Stomach (tissue), 9 donors: ENCODE results near the gene POC1A. TPM values are rescaled to one million over a fixed set of nuclear protein-coding genes. Genes with fewer than 3 reads are reported as not detected.

Source experiments
- DNase-seq, 2 donors: peaks; one replicate each; pipeline versions ENCODE4 v3.0.0 to v3.0.0-alpha.2; 2013 to 2019
- H3K27ac ChIP-seq, 5 donors: fragments of 200-600 bp in 4 of 5; sonication (generic) in 4 of 5; one replicate each; pipeline ENCODE4 v1.5.1; 2013 to 2019; ENCODE audit warnings: mild to moderate bottlenecking in 1 of 5, moderate library complexity in 1 of 5
- H3K27me3 ChIP-seq, 3 donors: fragments of 200-600 bp; sonication (generic); one replicate each; pipeline ENCODE4 v1.5.1; 2017 to 2019; ENCODE audit warnings: mixed run types in 1 of 3
- H3K36me3 ChIP-seq, 4 donors: fragments of 200-600 bp; sonication (generic); 1 replicate in 3 of 4; 2 replicates in 1 of 4; pipeline ENCODE4 v1.5.1; 2016 to 2019
- H3K4me1 ChIP-seq, 4 donors: fragments of 200-600 bp; sonication (generic); one replicate each; pipeline ENCODE4 v1.5.1; 2016 to 2019
- H3K4me3 ChIP-seq, 4 donors: fragments of 200-600 bp; sonication (generic) in 3 of 4; one replicate each; pipeline ENCODE4 v1.5.1; 2016 to 2019; ENCODE audit warnings: mild to moderate bottlenecking in 1 of 4
- H3K9me3 ChIP-seq, 4 donors: fragments of 200-600 bp; sonication (generic); one replicate each; pipeline ENCODE4 v1.5.1; 2016 to 2019
- EP300 ChIP-seq: sonication (generic); formaldehyde crosslinking; IDR thresholded peaks from one replicate; pipeline ENCODE4 v1.6.1; 2017; ENCODE audit warnings: antibody characterized with exemption
- POLR2A ChIP-seq, 4 donors: fragments of 450-650 bp; IDR thresholded peaks; one replicate each; pipeline ENCODE4 v1.6.1; 2016; ENCODE audit warnings: antibody characterized with exemption in 4 of 4, control low read depth in 2 of 4, mild to moderate bottlenecking in 1 of 4, moderate library complexity in 1 of 4
- POLR2AphosphoS5 ChIP-seq, 3 donors: sonication (generic); formaldehyde crosslinking; IDR thresholded peaks; one replicate each; pipeline ENCODE4 v1.6.1; 2016; ENCODE audit warnings: antibody characterized with exemption in 3 of 3
- WGBS, 5 donors: extraction: QIAGEN DNeasy Blood & Tissue Kit in 3 of 5; methylation state at CpG; one replicate each; pipeline versions ENCODE4 v1.1.5 to v1.1.7; 2013 to 2018; 5-methylcytosine and 5-hydroxymethylcytosine counted together
- intact Hi-C: fragments of 100-400 bp; cut with DNase I; formaldehyde crosslinking; loops from one replicate; pipeline ENCODE4 v1.15.1; 2023; ENCODE audit warnings: low total_unique reads
- polyA plus RNA-seq, 3 donors: library from polyadenylated mRNA; stranded (reverse); fragments of 200-250 nt; gene quantifications; one replicate each; pipeline ENCODE4 v1.2.3, GENCODE V29; 2013
- total RNA-seq, 5 donors: library from RNA; depleted of rRNA; stranded (reverse); fragments of >200 nt; gene quantifications; one replicate each; pipeline versions ENCODE4 v1.1.0 to v1.2.3, GENCODE V29; 2014 to 2016
- TF ChIP-seq, protein P1 (sequence below), 7 experiments: fragments of 450-650 bp in 4 of 7; fragments of 200-600 bp in 3 of 7; sonication (generic) in 3 of 7; IDR thresholded peaks; one replicate each; pipeline ENCODE4 v1.5.1; 2016 to 2019; ENCODE audit warnings: antibody characterized with exemption in 7 of 7, control low read depth in 2 of 7, mild to moderate bottlenecking in 1 of 7
- donor health status: healthy with polysubstance abuse.
- donor health status: Bipolar disorder and iron deficiency.
- donor health status: healthy.

Gene POC1A
- total and polyA plus RNA-seq, 8 donors = 1.8 to 23.2 (median 3.5) TPM; not detected in 1

DNA sequence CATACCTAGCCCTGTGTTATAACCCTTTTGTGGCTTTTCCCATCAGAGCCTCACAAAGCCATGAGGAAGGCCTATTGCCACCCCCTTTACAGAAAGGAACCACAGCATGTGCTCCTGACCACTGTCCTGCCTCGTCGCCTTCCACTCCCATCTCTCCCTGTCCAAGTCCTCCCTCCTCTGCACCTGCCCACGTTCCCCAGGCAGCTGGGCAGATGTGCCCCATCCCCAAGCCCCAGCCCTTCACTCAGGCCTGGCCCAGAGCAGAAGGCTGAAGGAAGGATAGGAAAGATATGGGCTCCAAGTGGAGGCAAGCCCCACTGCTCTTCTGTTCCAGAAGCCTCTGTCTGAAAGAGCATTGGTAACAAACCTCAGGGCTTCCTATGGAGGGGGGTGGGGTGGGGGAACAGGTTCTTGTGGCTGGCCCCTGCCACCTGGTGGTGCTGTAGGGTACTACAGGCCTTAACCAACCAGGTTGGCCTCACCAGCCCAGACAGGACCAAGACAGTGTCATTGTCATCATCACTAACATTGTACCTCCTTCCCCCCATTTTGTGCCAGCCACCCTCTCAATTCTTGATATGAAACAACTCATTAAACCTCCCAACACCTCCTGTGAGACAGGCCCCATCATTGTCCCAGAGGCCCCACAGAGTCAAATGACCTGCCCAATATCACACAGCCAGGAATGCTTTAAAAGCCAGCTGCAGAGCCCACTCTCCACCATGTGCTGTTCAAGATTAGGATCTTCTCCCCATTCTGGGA, 10.0 kb downstream of the POC1A start:
- DNase-seq = peak; percentile 90 to 94
- TF ChIP-seq POLR2A (IDR thresholded peaks at IDR 0.05) = no peak
- TF ChIP-seq, protein P1, sequence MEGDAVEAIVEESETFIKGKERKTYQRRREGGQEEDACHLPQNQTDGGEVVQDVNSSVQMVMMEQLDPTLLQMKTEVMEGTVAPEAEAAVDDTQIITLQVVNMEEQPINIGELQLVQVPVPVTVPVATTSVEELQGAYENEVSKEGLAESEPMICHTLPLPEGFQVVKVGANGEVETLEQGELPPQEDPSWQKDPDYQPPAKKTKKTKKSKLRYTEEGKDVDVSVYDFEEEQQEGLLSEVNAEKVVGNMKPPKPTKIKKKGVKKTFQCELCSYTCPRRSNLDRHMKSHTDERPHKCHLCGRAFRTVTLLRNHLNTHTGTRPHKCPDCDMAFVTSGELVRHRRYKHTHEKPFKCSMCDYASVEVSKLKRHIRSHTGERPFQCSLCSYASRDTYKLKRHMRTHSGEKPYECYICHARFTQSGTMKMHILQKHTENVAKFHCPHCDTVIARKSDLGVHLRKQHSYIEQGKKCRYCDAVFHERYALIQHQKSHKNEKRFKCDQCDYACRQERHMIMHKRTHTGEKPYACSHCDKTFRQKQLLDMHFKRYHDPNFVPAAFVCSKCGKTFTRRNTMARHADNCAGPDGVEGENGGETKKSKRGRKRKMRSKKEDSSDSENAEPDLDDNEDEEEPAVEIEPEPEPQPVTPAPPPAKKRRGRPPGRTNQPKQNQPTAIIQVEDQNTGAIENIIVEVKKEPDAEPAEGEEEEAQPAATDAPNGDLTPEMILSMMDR (IDR thresholded peaks at IDR 0.05) = peak in 6 of 7 experiments; percentile 95 to 99 (median 98)
- peaks cover 0 to 5% (median 2%) of the 10 kb centered on the region in 4 donors for H3K4me1 ChIP-seq
- no peaks in the 10 kb centered on the region for H3K9me3 ChIP-seq
- no peak overlapping the region for H3K4me3 ChIP-seq
- intact Hi-C loops = loop anchor here (5.0 to 10.0 kb wide), 2 partner anchors 142 to 199 kb away; partner anchors contain the start of genes PARP3 and RRP9
- H3K36me3 ChIP-seq = peaks cover 0 to 50% (median 2%) of the 10 kb centered on the region in 4 donors
- 63 to 71% (median 69%) methylated on average over 3 of the region's 3 CpGs for WGBS, 5 donors
- no peaks in the 10 kb centered on the region for H3K27me3 ChIP-seq
- no peak overlapping the region for H3K27ac ChIP-seq

DNA sequence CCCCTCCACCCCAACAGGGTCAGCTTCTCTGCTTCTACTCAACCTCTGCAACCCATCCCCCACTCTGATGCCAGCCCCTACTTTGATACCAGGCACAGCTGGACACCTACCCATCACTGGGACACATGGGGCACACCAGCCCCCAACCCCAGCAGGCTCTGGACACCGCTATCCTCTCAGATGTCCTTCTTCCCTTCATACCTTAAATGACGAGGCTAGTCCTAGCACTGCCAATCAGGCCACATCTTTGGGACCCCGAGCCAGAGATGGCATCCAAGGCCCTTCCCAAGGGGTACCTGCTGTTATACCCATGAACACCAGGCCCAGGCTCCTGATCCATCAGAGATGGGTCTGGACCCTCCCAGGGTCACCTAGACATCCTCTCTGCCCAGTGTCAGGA, 10.6 kb downstream of the POC1A start:
- 82 to 97% (median 92%) methylated on average over 3 of the region's 3 CpGs for WGBS, 5 donors

DNA sequence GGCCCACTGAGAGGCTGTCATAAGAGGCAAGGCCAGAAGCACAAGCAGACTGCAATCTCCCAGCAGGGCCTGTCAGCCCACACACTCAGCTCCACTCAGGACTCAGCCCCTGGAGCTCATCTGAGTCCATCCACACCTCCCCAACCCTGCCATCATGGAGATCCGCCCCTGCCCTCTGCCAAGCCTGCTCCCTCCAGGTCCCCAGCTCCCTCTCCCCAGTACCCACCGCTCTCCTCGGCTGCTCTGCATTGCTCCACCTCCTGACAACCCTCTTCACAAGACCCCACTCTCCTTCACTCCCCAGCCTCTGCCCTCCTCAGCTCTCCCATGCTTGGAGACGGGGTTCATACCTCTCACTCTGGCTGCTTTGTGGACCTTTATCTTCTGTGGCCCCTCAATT, 11.1 kb downstream of the POC1A start:
- DNase-seq = no peak
- WGBS, 5 donors = 92 to 100% (median 100%) methylated on average over 4 of the region's 4 CpGs
- intact Hi-C loops = loop anchor here (5.0 to 10.0 kb wide), 2 partner anchors 141 to 198 kb away; partner anchors contain the start of genes PARP3 and RRP9

More for the DNA sequence above, 10.6 kb downstream of the POC1A start:
- intact Hi-C loops = loop anchor here (5.0 to 10.0 kb wide), 2 partner anchors 141 to 199 kb away; partner anchors contain the start of genes PARP3 and RRP9
- DNase-seq = no peak
- H3K36me3 ChIP-seq = peaks cover 0 to 45% (median 2%) of the 10 kb centered on the region in 4 donors
- no peaks in the 10 kb centered on the region for H3K9me3 ChIP-seq
- H3K4me1 ChIP-seq = peaks cover 0 to 5% (median 2%) of the 10 kb centered on the region in 4 donors
- H3K27ac ChIP-seq = no peak overlapping the region
- no peak overlapping the region for H3K4me3 ChIP-seq
- TF ChIP-seq POLR2AphosphoS5 (IDR thresholded peaks at IDR 0.05) (no peak), POLR2A (IDR thresholded peaks at IDR 0.05) (no peak), EP300 (no peak)
- TF ChIP-seq, protein P1 (IDR thresholded peaks at IDR 0.05) = no peak
- no peaks in the 10 kb centered on the region for H3K27me3 ChIP-seq

DNA sequence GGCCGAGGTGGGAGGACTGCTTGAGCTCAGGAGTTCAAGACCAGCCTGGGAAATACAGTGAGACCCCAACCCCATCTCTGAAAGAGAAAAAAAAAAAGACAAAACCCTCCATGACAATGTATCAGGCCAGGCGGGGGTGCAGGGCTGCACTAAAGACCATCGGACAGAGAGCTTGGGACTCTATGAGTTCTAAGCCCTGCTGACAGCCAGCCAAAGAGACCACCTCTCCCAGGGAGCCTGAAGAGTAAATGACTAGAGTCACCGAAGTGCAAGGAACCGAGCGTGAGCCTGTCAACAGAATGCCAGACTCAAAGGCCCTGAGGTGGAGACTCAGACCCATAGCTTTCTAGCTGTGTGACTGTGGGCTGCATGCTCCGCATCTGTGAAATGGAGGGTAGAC, 12.5 kb downstream of the POC1A start:
- DNase-seq = no peak
- intact Hi-C loops = loop anchor here (5.0 to 10.0 kb wide), 2 partner anchors 139 to 197 kb away; partner anchors contain the start of genes PARP3 and RRP9
- Histone ChIP-seq H3K4me1 (peaks cover 0 to 5% (median 2%) of the 10 kb centered on the region in 4 donors), H3K9me3 (no peaks in the 10 kb centered on the region), H3K36me3 (peaks cover 0 to 42% (median 2%) of the 10 kb centered on the region in 4 donors), H3K27ac (no peak overlapping the region), H3K4me3 (no peak overlapping the region), H3K27me3 (no peaks in the 10 kb centered on the region)
- TF ChIP-seq POLR2A (IDR thresholded peaks at IDR 0.05) (no peak), POLR2AphosphoS5 (IDR thresholded peaks at IDR 0.05) (no peak)
- TF ChIP-seq, protein P1 (IDR thresholded peaks at IDR 0.05) = no peak
- 93 to 99% (median 96%) methylated on average over 7 of the region's 7 CpGs for WGBS, 5 donors

More for the DNA sequence above, 11.1 kb downstream of the POC1A start:
- H3K4me1 ChIP-seq = peaks cover 0 to 5% (median 2%) of the 10 kb centered on the region in 4 donors
- TF ChIP-seq POLR2A (IDR thresholded peaks at IDR 0.05) (no peak), EP300 (no peak), POLR2AphosphoS5 (IDR thresholded peaks at IDR 0.05) (no peak)
- TF ChIP-seq, protein P1 (IDR thresholded peaks at IDR 0.05) = no peak
- H3K9me3 ChIP-seq = no peaks in the 10 kb centered on the region
- H3K36me3 ChIP-seq = peaks cover 0 to 43% (median 2%) of the 10 kb centered on the region in 4 donors
- no peak overlapping the region for H3K4me3 ChIP-seq
- H3K27ac ChIP-seq = no peak overlapping the region
- H3K27me3 ChIP-seq = no peaks in the 10 kb centered on the region
